NCI-H2227 treated with DMSO at 0.1 percent for 48 hours (cell line): ENCODE results near the gene SPHK1.

Experiments
- DNase-seq: peaks from one replicate; lab custom pipeline; 2025; lab: John Stamatoyannopoulos, UW

SPHK1 gene

DNA sequence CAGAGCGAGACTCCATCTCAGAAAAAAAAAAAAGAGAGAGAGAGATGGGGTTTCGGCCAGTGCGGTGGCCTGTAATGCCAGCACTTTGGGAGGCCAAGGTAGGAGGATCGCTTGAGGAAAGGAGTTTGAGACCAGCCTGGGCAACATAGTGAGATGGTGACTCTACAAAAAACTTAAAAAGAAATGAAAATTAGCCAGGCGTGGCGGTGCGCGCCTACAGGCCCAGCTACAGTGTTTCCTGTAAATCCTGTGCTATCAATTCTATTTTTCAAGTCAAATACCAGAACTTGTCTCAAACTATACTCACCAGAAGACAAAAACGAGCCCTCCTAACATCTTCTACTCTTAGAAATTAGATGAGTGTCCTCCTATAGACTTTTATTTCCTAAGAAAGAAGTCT lies 49.3 kb downstream of the SPHK1 start:
- no peak for DNase-seq

DNA sequence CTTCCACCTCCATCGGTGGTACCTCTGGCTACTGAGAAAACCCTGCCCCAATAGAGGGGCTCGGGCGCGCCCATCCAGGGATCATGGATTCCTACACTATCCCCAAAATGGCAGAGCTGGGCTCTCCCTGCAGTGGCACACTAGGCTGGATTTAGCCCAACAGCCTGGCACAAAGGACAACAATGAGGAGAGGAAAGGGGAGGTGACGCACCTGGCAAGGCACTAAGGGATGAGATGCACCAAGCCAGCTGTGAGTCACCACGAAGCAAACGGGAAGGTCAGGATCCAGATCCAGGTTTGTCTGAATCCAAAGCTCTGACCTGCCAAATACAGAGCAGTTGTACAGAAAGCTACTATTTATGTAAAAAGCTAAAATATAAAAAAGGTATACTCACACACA lies 50.5 kb downstream of the SPHK1 start:
- DNase-seq, result no peak

DNA sequence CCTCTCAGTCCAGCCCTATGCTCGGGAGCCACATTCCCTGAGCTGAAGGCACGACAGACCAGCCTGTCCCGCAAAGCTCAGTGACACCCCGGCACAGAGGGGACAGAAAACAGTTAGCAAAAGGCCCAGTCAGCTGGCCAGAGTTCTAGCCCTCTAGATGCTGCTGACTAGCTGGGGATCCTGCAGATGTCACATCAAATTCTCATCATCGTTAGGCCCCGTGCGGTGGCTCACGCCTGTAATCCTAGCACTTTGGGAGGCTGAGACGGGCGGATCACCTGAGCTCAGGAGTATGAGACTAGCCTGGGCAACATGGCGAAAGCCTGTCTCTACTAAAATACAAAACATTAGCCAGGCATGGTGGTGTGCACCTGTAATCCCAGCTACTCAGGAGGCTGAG lies 51.3 kb downstream of the SPHK1 start:
- DNase-seq, result no peak
